ENCODE data around the gene CD40. TPM values are rescaled to one million over a fixed set of nuclear protein-coding genes. Genes with fewer than 3 reads are reported as not detected.
"Not testable (repeated sequence)": the region's sequence is repeated elsewhere in the genome, so short reads cannot be mapped to it uniquely, and the experiment has no call there.

CD40 gene
- polyA plus RNA-seq, 1 of the 3 experiments (the other 2 are of a cell fraction), result not detected

DNA sequence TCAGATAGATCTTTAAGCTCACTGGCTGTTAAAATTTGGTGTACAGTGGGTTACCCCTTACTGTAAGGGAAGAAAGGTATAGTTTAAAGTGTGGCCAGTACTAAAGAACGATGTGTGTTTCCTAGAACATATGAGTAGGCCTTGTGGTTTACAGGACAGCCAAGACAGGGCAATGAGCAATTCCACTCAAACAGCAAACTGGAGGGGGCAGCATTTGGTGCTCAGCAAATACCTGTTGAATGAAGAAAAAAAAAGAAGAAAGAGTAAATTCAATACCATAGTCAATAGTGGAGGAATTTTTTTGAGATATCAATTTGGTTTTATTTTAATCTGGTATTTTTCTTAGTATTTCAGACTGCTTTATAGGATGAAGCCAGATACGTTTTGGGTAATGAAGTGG is 24.6 kb upstream of the CD40 start (continued):
- TF ChIP-seq RAD21 (IDR thresholded peaks at IDR 0.05; ENCODE audit: low read length), result no peak
- no peak for TF ChIP-seq EZH2phosphoT487 (IDR thresholded peaks at IDR 0.05; ENCODE audit: borderline replicate concordance, low read depth)
- TF ChIP-seq GATA2 (CRISPR knock-in tag; IDR thresholded peaks at IDR 0.05), result no peak

- POLR2A ChIA-PET, result interaction anchor here (0.6 kb wide), 1 partner anchor 21 kb away, joined by 3 read pairs; no protein-coding TSS in a partner anchor
Measured at GRCh38 chr20:46099491-46100287, 18.4 kb upstream of the CD40 start.

DNA sequence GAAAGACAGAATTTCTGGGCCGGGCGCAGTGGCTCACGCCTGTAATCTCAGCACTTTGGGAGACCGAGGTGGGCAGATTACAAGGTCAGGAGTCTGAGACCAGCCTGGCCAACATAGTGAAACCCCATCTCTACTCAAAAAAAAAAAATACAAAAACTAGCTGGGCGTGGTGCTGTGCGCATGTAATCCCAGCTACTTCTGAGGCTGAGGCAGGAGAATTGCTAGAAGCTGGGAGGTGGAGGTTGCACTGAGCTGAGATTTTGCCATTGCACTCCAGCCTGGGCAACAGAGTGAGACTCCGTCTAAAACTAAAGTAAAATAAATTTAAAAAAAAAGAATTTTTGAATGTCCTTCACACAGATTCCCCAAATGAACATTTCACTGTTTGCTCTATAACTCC is 17.7 kb upstream of the CD40 start:
- not testable (repeated sequence) for H3K4me1 ChIP-seq (ENCODE audit: control insufficient read depth in 1 of 2, insufficient read depth in 2 of 2, low read depth in 1 of 2, low read length in 1 of 2); H3K27ac ChIP-seq (ENCODE audit: low read depth in 2 of 2, low read length in 1 of 2); H3K79me2 ChIP-seq (ENCODE audit: insufficient read depth); H4K20me1 ChIP-seq (ENCODE audit: insufficient read depth); DNase-seq; H3K9me3 ChIP-seq; H2AFZ ChIP-seq (ENCODE audit: low read depth); H3K4me2 ChIP-seq; H3K36me3 ChIP-seq (replicated peaks in 1 of 2; ENCODE audit: control insufficient read depth in 1 of 2, insufficient read depth in 2 of 2, low read length in 1 of 2); H3K9ac ChIP-seq; H3K4me3 ChIP-seq (ENCODE audit: low read depth in 2 of 2, low read length in 1 of 2); H3K9me2 ChIP-seq; H3K27me3 ChIP-seq (ENCODE audit: insufficient read depth); H3F3A ChIP-seq (replicated peaks; ENCODE audit: insufficient read depth)
- ChIA-PET CTCF (interaction anchor here (1.5 kb wide), 1 partner anchor 31 kb away, joined by 3 read pairs; no protein-coding TSS in a partner anchor), POLR2A (interaction anchor here (0.6 kb wide), 1 partner anchor 22 kb away, joined by 3 read pairs; no protein-coding TSS in a partner anchor)
- 73% methylated on average over 7 of the region's 7 CpGs for WGBS (ENCODE audit: low lambda C conversion rate)

More at GRCh38 chr20:46099491-46100287, 18.4 kb upstream of the CD40 start:
- WGBS (ENCODE audit: low lambda C conversion rate), result 66% methylated on average over 20 of the region's 48 CpGs
- Histone ChIP-seq H3K9me2 (no peaks in the 10 kb centered on the region), H3K4me3 (ENCODE audit: low read depth in 2 of 2, low read length in 1 of 2) (no peak overlapping the region), H3K27me3 (ENCODE audit: insufficient read depth) (no peaks in the 10 kb centered on the region; the same call in 1 of the 2 replicates), H3K9ac (no peak overlapping the region), H2AFZ (ENCODE audit: low read depth) (no peak overlapping the region), H4K20me1 (ENCODE audit: insufficient read depth) (no peaks in the 10 kb centered on the region), H3K36me3 (replicated peaks in 1 of 2; ENCODE audit: control insufficient read depth in 1 of 2, insufficient read depth in 2 of 2, low read length in 1 of 2) (no peaks in the 10 kb centered on the region), H3K4me1 (ENCODE audit: control insufficient read depth in 1 of 2, insufficient read depth in 2 of 2, low read depth in 1 of 2, low read length in 1 of 2) (no peaks in the 10 kb centered on the region), H3K27ac (ENCODE audit: low read depth in 2 of 2, low read length in 1 of 2) (no peak overlapping the region), H3F3A (replicated peaks; ENCODE audit: insufficient read depth) (no peaks in the 10 kb centered on the region), H3K9me3 (no peaks in the 10 kb centered on the region), H3K79me2 (ENCODE audit: insufficient read depth) (no peaks in the 10 kb centered on the region), H3K4me2 (no peak overlapping the region)
- CTCF ChIA-PET, result interaction anchor here (0.6 to 2.0 kb wide), 2 partner anchors 28 to 86 kb away, joined by 4 to 8 read pairs; no protein-coding TSS in a partner anchor
- no peak for DNase-seq
- TF ChIP-seq EP300 (IDR thresholded peaks at IDR 0.05; ENCODE audit: borderline replicate concordance in 1 of 2, low read depth in 1 of 2, low read length in 1 of 2) (no peak), SMC3 (IDR thresholded peaks at IDR 0.05; ENCODE audit: low read depth, low read length) (no peak), RCOR1 (IDR thresholded peaks at IDR 0.05; ENCODE audit: low read length) (no peak)

- POLR2A ChIA-PET, result no interaction called here
- TF ChIP-seq NFIC (IDR thresholded peaks at IDR 0.05; ENCODE audit: borderline replicate concordance) (no peak), CHD2 (IDR thresholded peaks at IDR 0.05; ENCODE audit: low read length, partially characterized antibody) (no peak), RCOR1 (IDR thresholded peaks at IDR 0.05; ENCODE audit: low read length) (no peak), ZBTB33 (IDR thresholded peaks at IDR 0.05; ENCODE audit: borderline replicate concordance, low read depth) (no peak), TAF1 (IDR thresholded peaks at IDR 0.05; ENCODE audit: borderline replicate concordance, low read depth, low read length) (no peak), GATA2 (CRISPR knock-in tag; IDR thresholded peaks at IDR 0.05) (no peak)
- TF ChIP-seq, protein P1, sequence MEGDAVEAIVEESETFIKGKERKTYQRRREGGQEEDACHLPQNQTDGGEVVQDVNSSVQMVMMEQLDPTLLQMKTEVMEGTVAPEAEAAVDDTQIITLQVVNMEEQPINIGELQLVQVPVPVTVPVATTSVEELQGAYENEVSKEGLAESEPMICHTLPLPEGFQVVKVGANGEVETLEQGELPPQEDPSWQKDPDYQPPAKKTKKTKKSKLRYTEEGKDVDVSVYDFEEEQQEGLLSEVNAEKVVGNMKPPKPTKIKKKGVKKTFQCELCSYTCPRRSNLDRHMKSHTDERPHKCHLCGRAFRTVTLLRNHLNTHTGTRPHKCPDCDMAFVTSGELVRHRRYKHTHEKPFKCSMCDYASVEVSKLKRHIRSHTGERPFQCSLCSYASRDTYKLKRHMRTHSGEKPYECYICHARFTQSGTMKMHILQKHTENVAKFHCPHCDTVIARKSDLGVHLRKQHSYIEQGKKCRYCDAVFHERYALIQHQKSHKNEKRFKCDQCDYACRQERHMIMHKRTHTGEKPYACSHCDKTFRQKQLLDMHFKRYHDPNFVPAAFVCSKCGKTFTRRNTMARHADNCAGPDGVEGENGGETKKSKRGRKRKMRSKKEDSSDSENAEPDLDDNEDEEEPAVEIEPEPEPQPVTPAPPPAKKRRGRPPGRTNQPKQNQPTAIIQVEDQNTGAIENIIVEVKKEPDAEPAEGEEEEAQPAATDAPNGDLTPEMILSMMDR (IDR thresholded peaks at IDR 0.05), result no peak
- Histone ChIP-seq H3F3A (replicated peaks; ENCODE audit: insufficient read depth) (no peaks in the 10 kb centered on the region), H3K9me3 (no peaks in the 10 kb centered on the region), H3K9ac (no peak overlapping the region), H3K4me1 (ENCODE audit: control insufficient read depth in 1 of 2, insufficient read depth in 2 of 2, low read depth in 1 of 2, low read length in 1 of 2) (no peaks in the 10 kb centered on the region), H3K27ac (ENCODE audit: low read depth in 2 of 2, low read length in 1 of 2) (no peak overlapping the region), H2AFZ (ENCODE audit: low read depth) (no peak overlapping the region), H3K27me3 (ENCODE audit: insufficient read depth) (no peaks in the 10 kb centered on the region; the same call in 1 of the 2 replicates), H3K36me3 (replicated peaks in 1 of 2; ENCODE audit: control insufficient read depth in 1 of 2, insufficient read depth in 2 of 2, low read length in 1 of 2) (no peaks in the 10 kb centered on the region), H4K20me1 (ENCODE audit: insufficient read depth) (no peaks in the 10 kb centered on the region), H3K4me3 (ENCODE audit: low read depth in 2 of 2, low read length in 1 of 2) (no peak overlapping the region), H3K9me2 (no peaks in the 10 kb centered on the region), H3K4me2 (no peak overlapping the region), H3K79me2 (ENCODE audit: insufficient read depth) (no peaks in the 10 kb centered on the region)
- no peak for DNase-seq
- CTCF ChIA-PET, result interaction anchor here (1.1 to 1.5 kb wide), 3 partner anchors 27 to 86 kb away, joined by 3 read pairs; no protein-coding TSS in a partner anchor
- WGBS (ENCODE audit: low lambda C conversion rate), result 57% methylated on average over 5 of the region's 5 CpGs
Measured at GRCh38 chr20:46100988-46101387, 17.1 kb upstream of the CD40 start.
